Neuronal stem cell (in vitro differentiated cells): ENCODE data around the gene CRYBA4.

Experiments used
- DNase-seq: peaks from one replicate; pipeline ENCODE4 v3.0.0-alpha.2; 2013; ENCODE audit warnings: low spot score
- H2AFZ ChIP-seq: one replicate; pipeline ENCODE4 v1.6.1; 2013; ENCODE audit warnings: mild to moderate bottlenecking, low read length, inconsistent platforms
- H2AK5ac ChIP-seq: 2 replicates; pipeline ENCODE4 v1.6.1; 2013; ENCODE audit warnings: low read depth, mild to moderate bottlenecking, inconsistent platforms, low read length, moderate library complexity, mixed read lengths
- H2BK120ac ChIP-seq: 2 replicates; pipeline ENCODE4 v1.6.1; 2013; ENCODE audit warnings: low read depth, mild to moderate bottlenecking, inconsistent platforms, low read length, moderate library complexity, mixed read lengths
- H2BK12ac ChIP-seq: one replicate; pipeline ENCODE4 v1.6.1; 2013; ENCODE audit warnings: low read length, inconsistent platforms
- H2BK15ac ChIP-seq: 2 replicates; pipeline ENCODE4 v1.6.1; 2013; ENCODE audit warnings: mild to moderate bottlenecking, low read length, inconsistent platforms, mixed read lengths
- H2BK5ac ChIP-seq: one replicate; pipeline ENCODE4 v1.6.1; 2013; ENCODE audit warnings: inconsistent platforms, mild to moderate bottlenecking, low read length, moderate library complexity
- H3K14ac ChIP-seq: one replicate; pipeline ENCODE4 v1.6.1; 2013; ENCODE audit warnings: low read length, inconsistent platforms
- H3K18ac ChIP-seq: 2 replicates; pipeline ENCODE4 v1.6.1; 2013; ENCODE audit warnings: low read length, inconsistent platforms
- H3K23ac ChIP-seq: 2 replicates; pipeline ENCODE4 v1.6.1; 2013; ENCODE audit warnings: low read depth, mild to moderate bottlenecking, mixed read lengths, low read length, inconsistent platforms; ENCODE audit not compliant: poor library complexity
- H3K27ac ChIP-seq: replicated peaks from 3 replicates; pipeline ENCODE4 v1.5.1; 2013; ENCODE audit warnings: low read length, inconsistent platforms
- H3K27me3 ChIP-seq, 3 experiments: 2 replicates each; pipeline ENCODE4 v1.6.1; 2013; ENCODE audit warnings: low read length in 3 of 3, mild to moderate bottlenecking in 2 of 3, inconsistent platforms in 1 of 3, low read depth in 1 of 3, mixed read lengths in 1 of 3, moderate library complexity in 1 of 3; ENCODE audit not compliant: control insufficient read depth in 3 of 3, insufficient read depth in 3 of 3
- H3K36me3 ChIP-seq, 2 donors: replicated peaks in 1 of 2; 2 replicates each; pipeline ENCODE4 v1.6.1; 2013; ENCODE audit warnings: low read length in 2 of 2; ENCODE audit not compliant: control insufficient read depth in 2 of 2, insufficient read depth in 2 of 2
- H3K4ac ChIP-seq: 2 replicates; pipeline ENCODE4 v1.6.1; 2013; ENCODE audit warnings: inconsistent platforms, mild to moderate bottlenecking, low read length, moderate library complexity
- H3K4me1 ChIP-seq, 2 donors: 1 replicate in 1 of 2; 2 replicates in 1 of 2; pipeline ENCODE4 v1.6.1; 2013; ENCODE audit warnings: low read length in 2 of 2, low read depth in 1 of 2; ENCODE audit not compliant: control insufficient read depth in 2 of 2, insufficient read depth in 1 of 2
- H3K4me2 ChIP-seq: one replicate; pipeline ENCODE4 v1.6.1; 2013; ENCODE audit warnings: mild to moderate bottlenecking, low read length, inconsistent platforms; ENCODE audit not compliant: insufficient read depth, poor library complexity, severe bottlenecking
- H3K4me3 ChIP-seq, 2 donors: 2 replicates each; pipeline ENCODE4 v1.5.1; 2013; ENCODE audit warnings: low read length in 2 of 2, mild to moderate bottlenecking in 2 of 2, inconsistent platforms in 1 of 2, moderate library complexity in 1 of 2
- H3K79me1 ChIP-seq: one replicate; pipeline ENCODE4 v1.6.1; 2013; ENCODE audit warnings: low read depth, mild to moderate bottlenecking, inconsistent platforms, low read length, moderate library complexity
- H3K9ac ChIP-seq: one replicate; pipeline ENCODE4 v1.6.1; 2013; ENCODE audit warnings: mild to moderate bottlenecking, low read depth, low read length, inconsistent platforms; ENCODE audit not compliant: poor library complexity
- H3K9me3 ChIP-seq, 2 donors: replicated peaks in 1 of 2; 2 replicates each; pipeline versions ENCODE3 to v1.6.1; 2013; ENCODE audit warnings: low read length in 2 of 2, mild to moderate bottlenecking in 2 of 2, inconsistent platforms in 1 of 2, low read depth in 1 of 2, mixed read lengths in 1 of 2, moderate library complexity in 1 of 2; ENCODE audit not compliant: control insufficient read depth in 2 of 2, insufficient read depth in 1 of 2
- H4K8ac ChIP-seq: one replicate; pipeline ENCODE4 v1.6.1; 2013; ENCODE audit warnings: low read depth, mild to moderate bottlenecking, inconsistent platforms, low read length, moderate library complexity
- H4K91ac ChIP-seq: one replicate; pipeline ENCODE4 v1.6.1; 2013; ENCODE audit warnings: low read length, low read depth, mild to moderate bottlenecking, inconsistent platforms; ENCODE audit not compliant: poor library complexity
- WGBS, 2 donors: extraction: QIAGEN DNeasy Blood & Tissue Kit; methylation state at CpG; one replicate each; pipeline ENCODE4 v1.1.7; 2013; ENCODE audit warnings: missing lambda C conversion rate in 2 of 2, mixed read lengths in 1 of 2; ENCODE audit not compliant: insufficient read length in 2 of 2, insufficient replicate concordance in 1 of 2; ENCODE audit errors: extremely low coverage in 2 of 2; 5-methylcytosine and 5-hydroxymethylcytosine counted together

The CRYBA4 gene

DNA sequence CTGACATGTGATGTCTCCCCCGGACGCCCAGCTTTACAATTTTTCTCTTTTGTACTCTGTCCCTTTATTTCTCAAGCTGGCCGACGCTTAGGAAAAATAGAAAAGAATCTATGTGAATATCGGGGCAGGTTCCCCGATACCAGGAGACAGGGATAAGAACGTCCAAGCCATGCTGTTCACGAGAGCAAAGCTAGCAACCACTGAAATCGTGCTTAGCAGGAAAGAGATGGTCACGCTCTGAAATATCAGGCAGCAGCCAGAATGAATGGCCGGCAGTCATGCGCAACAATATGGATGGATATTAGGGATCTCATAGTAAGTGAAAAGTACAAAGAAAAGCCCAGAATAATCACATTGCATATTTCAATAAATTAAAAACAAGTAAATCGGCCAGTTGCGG lies 7.4 kb upstream of the CRYBA4 start:
- H4K8ac ChIP-seq, result no peak overlapping the region
- H3K14ac ChIP-seq, result no peak overlapping the region
- H3K4me1 ChIP-seq, result peaks cover 20 to 29% of the 10 kb centered on the region in 2 donors
- no peak overlapping the region for H3K4me2 ChIP-seq
- H3K4ac ChIP-seq, result no peak overlapping the region
- no peak overlapping the region for H2AK5ac ChIP-seq
- H3K79me1 ChIP-seq, result no peaks in the 10 kb centered on the region
- H2BK12ac ChIP-seq, result no peak overlapping the region
- H2AFZ ChIP-seq, result peak overlapping the region; percentile 64
- no peak overlapping the region for H4K91ac ChIP-seq
- H3K27me3 ChIP-seq, result peaks cover 0 to 4% (median 0%) of the 10 kb centered on the region in 3 experiments
- no peaks in the 10 kb centered on the region for H3K36me3 ChIP-seq
- no peak for DNase-seq
- H3K9me3 ChIP-seq, result no peaks in the 10 kb centered on the region
- H2BK15ac ChIP-seq, result no peak overlapping the region
- no CpG with 5 or more reads among the region's 14 CpGs for WGBS, 2 donors
- no peak overlapping the region for H3K4me3 ChIP-seq
- no peak overlapping the region for H3K23ac ChIP-seq
- H2BK5ac ChIP-seq, result no peak overlapping the region
- H2BK120ac ChIP-seq, result no peak overlapping the region
- H3K27ac ChIP-seq, result no peak overlapping the region
- no peak overlapping the region for H3K18ac ChIP-seq
- no peak overlapping the region for H3K9ac ChIP-seq

DNA sequence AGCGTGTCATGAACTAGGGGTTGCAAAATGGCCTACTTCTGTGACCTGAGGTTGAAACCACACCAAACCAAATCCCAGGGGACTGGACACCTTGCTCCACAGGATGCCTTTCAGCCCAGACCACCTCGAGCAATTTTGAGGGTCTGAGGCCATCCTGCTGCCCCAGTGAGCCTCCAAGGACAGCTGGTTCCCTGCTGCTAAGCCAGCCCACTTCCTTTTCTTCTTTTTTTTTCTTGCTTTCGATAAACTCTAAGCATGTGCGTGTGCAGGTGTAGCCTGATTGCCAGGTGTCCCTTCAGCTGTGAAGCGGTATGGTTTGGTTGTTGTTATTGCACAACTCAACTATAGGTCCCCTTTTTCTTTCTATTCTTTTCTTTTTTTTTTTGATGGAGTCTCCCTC lies 6.6 kb upstream of the CRYBA4 start:
- WGBS, 2 donors, result no CpG with 5 or more reads among the region's 5 CpGs
- H3K4me2 ChIP-seq, result no peak overlapping the region

DNA sequence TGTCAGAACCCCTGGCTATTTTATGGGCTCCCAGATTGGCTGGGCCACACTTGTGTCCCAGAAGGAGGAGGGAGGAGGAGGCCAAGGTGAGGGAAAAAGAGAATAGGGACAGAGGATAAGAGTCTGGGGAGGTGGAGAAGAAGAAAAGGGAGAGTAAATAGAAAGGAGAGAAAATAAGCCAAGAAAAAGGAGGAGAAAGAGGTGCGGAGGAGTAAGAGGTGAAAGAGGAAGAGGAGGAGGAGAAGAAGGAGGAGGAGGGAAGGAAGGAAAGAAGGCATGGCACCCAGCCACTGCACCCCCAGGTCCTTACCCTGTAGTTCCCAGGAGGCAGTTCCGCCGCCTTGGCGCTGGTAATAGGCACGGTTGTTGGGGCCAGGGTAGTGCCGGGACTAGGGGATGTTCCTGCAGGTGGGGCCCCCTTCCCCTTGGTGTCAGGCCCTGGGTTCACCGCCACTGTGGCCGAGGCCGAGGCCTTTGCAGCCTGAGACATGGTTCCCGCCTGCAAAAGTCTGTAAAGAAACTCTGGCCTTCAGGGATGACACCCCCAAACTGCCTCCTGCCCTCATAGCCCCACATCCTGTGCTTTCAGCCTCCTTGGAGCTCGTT lies 5.8 kb upstream of the CRYBA4 start:
- H3K23ac ChIP-seq, result no peak overlapping the region
- peaks cover 20 to 29% of the 10 kb centered on the region in 2 donors for H3K4me1 ChIP-seq
- no peak overlapping the region for H2BK12ac ChIP-seq
- peaks cover 0 to 4% (median 0%) of the 10 kb centered on the region in 3 experiments for H3K27me3 ChIP-seq
- peak overlapping the region; percentile 54 for H2BK15ac ChIP-seq
- no peaks in the 10 kb centered on the region for H3K36me3 ChIP-seq
- WGBS, 2 donors, result 94 to 100% methylated on average over 1 of the region's 11 CpGs
- no peak overlapping the region for H4K8ac ChIP-seq
- peak overlapping the region; percentile 70 for H2BK5ac ChIP-seq
- H3K18ac ChIP-seq, result peak overlapping the region; percentile 58
- no peaks in the 10 kb centered on the region for H3K9me3 ChIP-seq
- H2AFZ ChIP-seq, result peak overlapping the region; percentile 30
- H3K4ac ChIP-seq, result no peak overlapping the region
- no peak overlapping the region for H2BK120ac ChIP-seq
- no peak overlapping the region for H3K14ac ChIP-seq
- no peak overlapping the region for H3K4me3 ChIP-seq
- H3K27ac ChIP-seq, result no peak overlapping the region
- no peak overlapping the region for H3K9ac ChIP-seq
- no peak overlapping the region for H3K4me2 ChIP-seq
- H3K79me1 ChIP-seq, result no peaks in the 10 kb centered on the region
- no peak for DNase-seq
- peak overlapping the region; percentile 79 for H2AK5ac ChIP-seq
- H4K91ac ChIP-seq, result no peak overlapping the region

More for the DNA sequence above, 6.6 kb upstream of the CRYBA4 start:
- no peak overlapping the region for H2AK5ac ChIP-seq
- no peak overlapping the region for H2AFZ ChIP-seq
- no peak overlapping the region for H3K9ac ChIP-seq
- no peak overlapping the region for H3K14ac ChIP-seq
- no peak overlapping the region for H2BK12ac ChIP-seq
- no peak overlapping the region for H4K8ac ChIP-seq
- H3K79me1 ChIP-seq, result no peaks in the 10 kb centered on the region
- no peak overlapping the region for H4K91ac ChIP-seq
- no peak overlapping the region for H3K23ac ChIP-seq
- no peaks in the 10 kb centered on the region for H3K36me3 ChIP-seq
- no peak overlapping the region for H2BK5ac ChIP-seq
- H3K18ac ChIP-seq, result no peak overlapping the region
- H3K4me3 ChIP-seq, result no peak overlapping the region
- DNase-seq, result no peak
- H2BK120ac ChIP-seq, result no peak overlapping the region
- peaks cover 20 to 29% of the 10 kb centered on the region in 2 donors for H3K4me1 ChIP-seq
- peaks cover 0 to 4% (median 0%) of the 10 kb centered on the region in 3 experiments for H3K27me3 ChIP-seq
- no peak overlapping the region for H2BK15ac ChIP-seq
- H3K4ac ChIP-seq, result no peak overlapping the region
- no peaks in the 10 kb centered on the region for H3K9me3 ChIP-seq
- H3K27ac ChIP-seq, result no peak overlapping the region

DNA sequence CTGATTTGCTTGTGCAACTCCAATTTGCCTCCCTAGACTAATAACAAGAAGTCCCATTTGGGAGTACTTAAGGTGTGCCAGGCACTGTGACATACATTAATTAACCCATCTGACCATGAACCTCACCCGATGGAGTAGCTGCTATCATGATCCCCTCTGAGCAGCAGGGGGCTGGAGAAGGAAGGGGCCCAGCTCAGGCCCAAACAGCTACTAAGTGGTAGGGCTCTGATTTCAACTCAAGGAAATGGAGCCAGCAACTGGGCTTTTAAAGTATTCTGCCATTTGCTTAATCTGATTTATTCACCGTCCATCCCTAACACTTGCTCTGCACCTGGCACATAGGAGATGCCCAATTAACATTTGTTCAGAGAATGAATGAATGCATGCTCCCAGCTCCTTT lies 5.1 kb upstream of the CRYBA4 start:
- Histone ChIP-seq H3K4me2 (no peak overlapping the region), H3K79me1 (no peaks in the 10 kb centered on the region), H3K9ac (no peak overlapping the region), H3K14ac (no peak overlapping the region), H3K4ac (no peak overlapping the region), H2BK5ac (peak overlapping the region; percentile 70), H3K9me3 (no peaks in the 10 kb centered on the region), H2AK5ac (no peak overlapping the region), H3K27me3 (peaks cover 0 to 4% (median 0%) of the 10 kb centered on the region in 3 experiments), H3K27ac (no peak overlapping the region), H4K91ac (no peak overlapping the region), H4K8ac (no peak overlapping the region), H2BK12ac (no peak overlapping the region), H3K23ac (no peak overlapping the region), H3K4me3 (no peak overlapping the region), H3K36me3 (no peaks in the 10 kb centered on the region), H3K4me1 (peaks cover 25 to 34% of the 10 kb centered on the region in 2 donors), H2BK120ac (no peak overlapping the region), H3K18ac (no peak overlapping the region), H2BK15ac (no peak overlapping the region), H2AFZ (peak overlapping the region; percentile 30)
- WGBS, 2 donors, result no CpG with 5 or more reads among the region's 2 CpGs
- DNase-seq, result no peak
